A673 (cell line): Measurements from ENCODE around the gene UBP1. TPM values are rescaled to one million over a fixed set of nuclear protein-coding genes. Genes with fewer than 3 reads are reported as not detected.

ENCODE experiments used
- BruUV-seq: library from RNA; stranded (reverse); fragments of 400-500 nt; replicated peaks from 2 replicates; lab custom pipeline; 2021; lab: Mats Ljungman, UMichigan
- CTCF ChIA-PET: fragments of 300-600 bp; sonication (Branson Sonifier 250); formaldehyde crosslinking; loops from one replicate; lab custom pipeline; 2022; ENCODE audit warnings: antibody characterized with exemption; lab: Charles Lee
- POLR2A ChIA-PET: fragments of 300-600 bp; sonication (Branson Sonifier 250); formaldehyde crosslinking; loops from one replicate; lab custom pipeline; 2022; ENCODE audit warnings: antibody characterized with exemption; ENCODE audit not compliant: low non-redundant PET; lab: Charles Lee
- DNase-seq: peaks from one replicate; pipeline ENCODE4 v3.0.0-alpha.2; 2015; ENCODE audit warnings: low spot score
- H3K27ac ChIP-seq: fragments of 200-600 bp; sonication (generic); 2 replicates; pipeline ENCODE4 v1.5.1; 2016; ENCODE audit warnings: mixed run types, low read depth, mild to moderate bottlenecking, mixed read lengths, antibody characterized with exemption, low read length; ENCODE audit not compliant: poor library complexity, severe bottlenecking
- H3K27me3 ChIP-seq: fragments of 200-600 bp; sonication (generic); replicated peaks from 2 replicates; pipeline ENCODE4 v1.6.1; 2017; ENCODE audit warnings: mixed run types, low read depth, mild to moderate bottlenecking, mixed read lengths, antibody characterized with exemption, low read length; ENCODE audit not compliant: insufficient read depth, poor library complexity
- H3K36me3 ChIP-seq: fragments of 200-600 bp; sonication (generic); 2 replicates; pipeline ENCODE4 v1.6.1; 2016; ENCODE audit warnings: mixed run types, mild to moderate bottlenecking, mixed read lengths, antibody characterized with exemption, low read length; ENCODE audit not compliant: insufficient read depth, poor library complexity, severe bottlenecking
- H3K4me1 ChIP-seq: fragments of 200-600 bp; sonication (generic); 2 replicates; pipeline ENCODE4 v1.6.1; 2017; ENCODE audit warnings: mixed run types, mild to moderate bottlenecking, mixed read lengths, antibody characterized with exemption, low read length; ENCODE audit not compliant: insufficient read depth, poor library complexity, severe bottlenecking
- H3K4me3 ChIP-seq: fragments of 200-600 bp; sonication (generic); 2 replicates; pipeline ENCODE4 v1.5.1; 2016; ENCODE audit warnings: low read depth, mixed run types, mild to moderate bottlenecking, mixed read lengths, low read length; ENCODE audit not compliant: poor library complexity, severe bottlenecking
- H3K9me3 ChIP-seq: fragments of 200-600 bp; sonication (generic); 2 replicates; pipeline ENCODE4 v1.6.1; 2016; ENCODE audit warnings: mixed run types, low read depth, mild to moderate bottlenecking, mixed read lengths, antibody characterized with exemption, low read length; ENCODE audit not compliant: poor library complexity, severe bottlenecking
- EZH2 ChIP-seq: fragments of 200-600 bp; sonication (generic); IDR thresholded peaks from 2 replicates; pipeline ENCODE4 v1.6.1; 2017; ENCODE audit warnings: borderline replicate concordance, low read depth, mild to moderate bottlenecking, mixed read lengths, antibody characterized with exemption, low read length; ENCODE audit not compliant: poor library complexity, severe bottlenecking
- intact Hi-C: fragments of 100-400 bp; cut with micrococcal nuclease; formaldehyde crosslinking; loops from one replicate; pipeline ENCODE4 v1.10.0; 2022; ENCODE audit not compliant: unreplicated experiment
- total RNA-seq: library from RNA; stranded (reverse); gene quantifications from 2 replicates; pipeline ENCODE4 v1.2.3, GENCODE V29; 2021
- TF ChIP-seq, protein P1 (sequence below): fragments of 300-800, 200-600 bp; sonication (generic); conservative IDR thresholded peaks from 2 replicates; pipeline ENCODE4 v1.5.1; 2017; ENCODE audit warnings: low read depth, mild to moderate bottlenecking, antibody characterized with exemption, low read length, moderate library complexity, mixed read lengths

UBP1 gene
- total RNA-seq, 1 experiment from 2014 or later, result 59.4 TPM

DNA sequence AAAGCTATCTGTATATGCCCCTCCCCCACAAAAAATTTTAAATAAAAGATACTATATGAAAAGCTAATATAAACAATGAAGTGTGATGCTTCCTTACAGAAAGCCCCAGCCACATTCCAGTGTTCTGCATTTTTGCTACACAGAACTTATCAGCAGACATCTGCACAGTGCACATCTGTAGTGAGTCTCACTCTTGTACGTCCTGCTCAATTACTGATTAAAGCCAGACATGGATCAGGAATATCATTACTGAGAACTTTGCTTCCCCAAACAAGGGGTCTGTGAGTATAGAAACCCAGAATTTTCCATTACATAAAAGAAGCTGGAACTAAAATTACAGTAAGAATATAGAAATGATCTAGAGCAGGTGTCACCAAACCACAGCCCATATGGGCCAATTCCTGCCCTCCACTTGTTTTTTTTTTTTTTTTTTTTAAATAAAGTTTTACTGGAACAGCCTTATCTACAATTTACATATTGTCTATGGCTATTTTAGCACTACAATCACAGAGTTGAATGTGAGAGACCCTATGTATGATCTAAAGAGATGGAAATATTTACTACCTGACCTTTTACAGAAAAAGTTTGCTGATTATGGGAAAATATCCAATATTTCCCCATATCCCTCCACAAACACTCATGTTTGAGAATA lies 45.7 kb downstream of the UBP1 start:
- ChIA-PET POLR2A (no interaction called here), CTCF (no interaction called here)
- peaks cover 85% of the 10 kb centered on the region for H3K36me3 ChIP-seq
- TF ChIP-seq EZH2, result no peak
- TF ChIP-seq, protein P1, sequence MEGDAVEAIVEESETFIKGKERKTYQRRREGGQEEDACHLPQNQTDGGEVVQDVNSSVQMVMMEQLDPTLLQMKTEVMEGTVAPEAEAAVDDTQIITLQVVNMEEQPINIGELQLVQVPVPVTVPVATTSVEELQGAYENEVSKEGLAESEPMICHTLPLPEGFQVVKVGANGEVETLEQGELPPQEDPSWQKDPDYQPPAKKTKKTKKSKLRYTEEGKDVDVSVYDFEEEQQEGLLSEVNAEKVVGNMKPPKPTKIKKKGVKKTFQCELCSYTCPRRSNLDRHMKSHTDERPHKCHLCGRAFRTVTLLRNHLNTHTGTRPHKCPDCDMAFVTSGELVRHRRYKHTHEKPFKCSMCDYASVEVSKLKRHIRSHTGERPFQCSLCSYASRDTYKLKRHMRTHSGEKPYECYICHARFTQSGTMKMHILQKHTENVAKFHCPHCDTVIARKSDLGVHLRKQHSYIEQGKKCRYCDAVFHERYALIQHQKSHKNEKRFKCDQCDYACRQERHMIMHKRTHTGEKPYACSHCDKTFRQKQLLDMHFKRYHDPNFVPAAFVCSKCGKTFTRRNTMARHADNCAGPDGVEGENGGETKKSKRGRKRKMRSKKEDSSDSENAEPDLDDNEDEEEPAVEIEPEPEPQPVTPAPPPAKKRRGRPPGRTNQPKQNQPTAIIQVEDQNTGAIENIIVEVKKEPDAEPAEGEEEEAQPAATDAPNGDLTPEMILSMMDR, result no peak
- no peak overlapping the region for H3K27ac ChIP-seq
- no TSS peak for BruUV-seq
- intact Hi-C loops, result no loop called here
- no peaks in the 10 kb centered on the region for H3K9me3 ChIP-seq
- no peaks in the 10 kb centered on the region for H3K27me3 ChIP-seq
- H3K4me1 ChIP-seq, result no peaks in the 10 kb centered on the region
- DNase-seq, result no peak
- no peak overlapping the region for H3K4me3 ChIP-seq

DNA sequence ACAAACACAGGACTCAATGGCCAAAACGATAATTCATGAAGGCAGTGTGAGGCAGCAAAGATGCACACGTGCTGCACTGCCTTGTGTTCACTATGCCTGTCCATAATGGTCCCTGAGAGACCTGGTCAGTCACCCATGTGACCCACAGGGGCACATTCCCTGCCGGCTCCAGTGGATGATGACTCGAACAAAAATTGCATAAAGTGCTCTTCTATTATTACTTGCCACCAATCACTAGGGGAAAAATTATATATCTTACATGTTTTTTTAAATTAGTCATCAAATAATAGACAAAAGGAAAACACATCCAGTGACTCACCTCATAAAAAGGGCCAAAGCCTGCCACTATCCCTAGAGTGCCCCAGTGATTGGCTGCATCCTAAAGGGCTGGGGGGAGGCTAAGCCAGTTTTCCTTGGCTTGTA lies 47.5 kb downstream of the UBP1 start:
- Histone ChIP-seq H3K36me3 (peaks cover 70% of the 10 kb centered on the region), H3K4me3 (no peak overlapping the region), H3K9me3 (no peaks in the 10 kb centered on the region), H3K27me3 (no peaks in the 10 kb centered on the region), H3K27ac (no peak overlapping the region), H3K4me1 (peaks cover 9% of the 10 kb centered on the region)
- CTCF ChIA-PET, result no interaction called here
- DNase-seq, result peak; percentile 15
- intact Hi-C loops, result no loop called here
- POLR2A ChIA-PET, result no interaction called here
- TF ChIP-seq EZH2, result no peak
- TF ChIP-seq, protein P1, result no peak
- no TSS peak for BruUV-seq

DNA sequence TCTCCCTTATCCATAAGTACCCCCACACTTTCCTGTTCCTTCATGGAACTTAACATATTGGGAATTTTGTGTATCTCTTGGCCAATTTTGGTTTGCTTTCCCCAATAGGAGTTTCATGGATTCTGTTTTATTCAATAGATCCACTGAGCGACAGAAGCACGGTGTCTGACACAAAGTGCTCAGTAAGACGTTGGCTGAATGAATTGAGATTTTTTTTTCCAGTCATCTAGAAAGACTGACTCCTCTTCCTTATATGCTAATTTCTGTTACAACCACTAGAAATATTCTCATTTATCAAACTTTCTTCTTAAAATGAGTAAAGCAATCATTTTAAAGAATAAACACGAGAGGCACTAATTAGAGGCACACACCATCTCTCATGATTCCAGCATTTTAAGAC lies 48.1 kb downstream of the UBP1 start:
- no TSS peak for BruUV-seq
- no peak overlapping the region for H3K4me3 ChIP-seq
- H3K27ac ChIP-seq, result no peak overlapping the region
- CTCF ChIA-PET, result no interaction called here
- no peaks in the 10 kb centered on the region for H3K27me3 ChIP-seq
- POLR2A ChIA-PET, result no interaction called here
- intact Hi-C loops, result no loop called here
- H3K9me3 ChIP-seq, result no peaks in the 10 kb centered on the region
- H3K4me1 ChIP-seq, result peaks cover 9% of the 10 kb centered on the region
- no peak for DNase-seq
- peaks cover 65% of the 10 kb centered on the region for H3K36me3 ChIP-seq
- no peak for TF ChIP-seq EZH2
- TF ChIP-seq, protein P1, result no peak
